ENCODE data around the gene PIK3R3. TPM values are rescaled to one million over a fixed set of nuclear protein-coding genes. Genes with fewer than 3 reads are reported as not detected.
A peak's percentile ranks its signal among the peaks of the same experiment; 100 is the strongest.

The PIK3R3 gene
- total RNA-seq, 1 donor from 2014 or later = 54.1 TPM

DNA sequence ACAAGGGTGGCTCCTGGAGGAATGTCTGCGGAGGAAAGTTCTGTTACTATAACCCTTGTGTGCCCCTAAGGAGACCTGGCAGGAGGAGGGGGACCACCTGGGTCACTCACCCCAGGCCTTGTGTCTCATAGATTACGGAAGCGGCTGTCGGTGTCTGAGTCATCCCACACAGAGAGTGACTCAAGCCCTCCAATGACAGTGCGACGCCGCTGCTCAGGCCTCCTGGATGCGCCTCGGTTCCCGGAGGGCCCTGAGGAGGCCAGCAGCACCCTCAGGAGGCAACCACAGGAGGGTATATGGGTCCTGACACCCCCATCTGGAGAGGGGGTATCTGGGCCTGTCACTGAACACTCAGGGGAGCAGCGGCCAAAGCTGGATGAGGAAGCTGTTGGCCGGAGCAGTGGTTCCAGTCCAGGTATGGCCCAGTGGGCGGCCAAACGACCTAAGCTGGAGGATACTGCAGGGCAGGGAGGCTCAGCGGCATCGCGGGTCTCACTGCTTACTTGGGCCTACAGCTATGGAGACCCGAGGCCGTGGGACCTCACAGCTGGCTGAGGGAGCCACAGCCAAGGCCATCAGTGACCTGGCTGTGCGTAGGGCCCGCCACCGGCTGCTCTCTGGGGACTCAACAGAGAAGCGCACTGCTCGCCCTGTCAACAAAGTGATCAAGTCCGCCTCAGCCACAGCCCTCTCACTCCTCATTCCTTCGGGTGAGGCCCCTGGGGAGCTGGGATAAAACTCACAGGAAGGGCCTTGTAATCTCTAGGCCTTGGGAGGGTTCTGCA is 101.4 kb downstream of the PIK3R3 start:
- no peaks in the 10 kb centered on the region for H3K4me1 Mint-ChIP-seq (ENCODE audit: low read depth)
- peak overlapping the region; percentile 59 for H3K27ac Mint-ChIP-seq
- no peaks in the 10 kb centered on the region for H3K9me3 Mint-ChIP-seq (ENCODE audit: low read depth)
- H3K36me3 Mint-ChIP-seq (ENCODE audit: insufficient read depth) = peaks cover 2% of the 10 kb centered on the region
- TF ChIP-seq CTCF (IDR thresholded peaks at IDR 0.05; ENCODE audit: unreplicated experiment) = no peak
- H3K4me3 Mint-ChIP-seq (ENCODE audit: low read depth) = no peak overlapping the region
- H3K27me3 Mint-ChIP-seq = no peaks in the 10 kb centered on the region
- DNase-seq (ENCODE audit: low spot score, unreplicated experiment) = no peak

- H3K4me3 Mint-ChIP-seq (ENCODE audit: low read depth) = no peak overlapping the region
- H3K9me3 Mint-ChIP-seq (ENCODE audit: low read depth) = no peaks in the 10 kb centered on the region
- no peak for DNase-seq (ENCODE audit: low spot score, unreplicated experiment)
- H3K4me1 Mint-ChIP-seq (ENCODE audit: low read depth) = no peaks in the 10 kb centered on the region
- no peak for TF ChIP-seq CTCF (IDR thresholded peaks at IDR 0.05; ENCODE audit: unreplicated experiment)
- no peaks in the 10 kb centered on the region for H3K27me3 Mint-ChIP-seq
- H3K36me3 Mint-ChIP-seq (ENCODE audit: insufficient read depth) = peaks cover 2% of the 10 kb centered on the region
- peak overlapping the region; percentile 59 for H3K27ac Mint-ChIP-seq
These were observed 102.2 kb downstream of the PIK3R3 start for GRCh38 chr1:46030074-46030870.

DNA sequence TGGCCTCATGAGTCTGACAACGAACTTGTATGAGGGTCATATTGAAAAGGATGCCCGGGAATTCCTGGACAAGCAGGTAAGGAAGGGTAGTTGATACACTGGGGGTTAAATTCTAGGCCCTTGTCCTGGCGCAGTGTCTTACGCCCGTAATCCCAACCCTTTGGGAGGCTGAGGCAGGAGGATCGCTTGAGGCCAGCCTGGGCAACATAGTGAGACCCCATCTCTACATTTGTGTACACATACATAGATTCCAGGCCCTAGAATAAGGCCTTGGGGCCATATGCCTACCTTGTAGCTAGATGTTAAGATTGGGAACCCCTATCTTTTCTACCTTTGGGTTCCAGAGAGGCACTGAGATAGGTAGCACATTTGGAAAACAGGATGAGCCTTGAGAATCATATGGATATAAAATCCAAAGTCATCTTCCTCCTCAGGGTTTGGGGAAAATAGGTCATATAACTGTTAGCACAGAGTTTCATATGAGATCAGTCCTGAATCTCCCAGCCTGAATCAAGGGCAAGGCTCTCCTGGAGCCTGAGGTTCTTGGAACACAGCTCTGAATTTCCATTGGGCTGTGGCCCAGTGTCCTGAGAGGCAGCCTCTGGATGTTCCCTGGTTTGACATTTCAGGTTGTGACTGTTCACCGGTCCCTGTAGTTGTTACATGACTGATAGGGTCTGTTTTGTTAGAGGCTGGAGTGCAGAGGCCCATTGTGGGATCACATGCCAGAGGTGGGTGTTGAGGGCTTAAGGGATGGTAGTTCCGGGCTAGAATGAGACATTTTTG is 104.4 kb downstream of the PIK3R3 start:
- Mint-ChIP-seq H3K27me3 (no peaks in the 10 kb centered on the region), H3K9me3 (ENCODE audit: low read depth) (no peaks in the 10 kb centered on the region), H3K27ac (no peak overlapping the region), H3K4me3 (ENCODE audit: low read depth) (no peak overlapping the region), H3K36me3 (ENCODE audit: insufficient read depth) (peaks cover 7% of the 10 kb centered on the region), H3K4me1 (ENCODE audit: low read depth) (no peaks in the 10 kb centered on the region)
- no peak for DNase-seq (ENCODE audit: low spot score, unreplicated experiment)
- no peak for TF ChIP-seq CTCF (IDR thresholded peaks at IDR 0.05; ENCODE audit: unreplicated experiment)

- Mint-ChIP-seq H3K4me1 (ENCODE audit: low read depth) (no peaks in the 10 kb centered on the region), H3K27ac (peak overlapping the region; percentile 9), H3K36me3 (ENCODE audit: insufficient read depth) (peaks cover 5% of the 10 kb centered on the region), H3K9me3 (ENCODE audit: low read depth) (no peaks in the 10 kb centered on the region), H3K4me3 (ENCODE audit: low read depth) (no peak overlapping the region), H3K27me3 (no peaks in the 10 kb centered on the region)
- TF ChIP-seq CTCF (IDR thresholded peaks at IDR 0.05; ENCODE audit: unreplicated experiment) = no peak
- DNase-seq (ENCODE audit: low spot score, unreplicated experiment) = no peak
These were observed 105.9 kb downstream of the PIK3R3 start for GRCh38 chr1:46026531-46026930.
